ENCODE data around the gene WDR18.

Gene WDR18

GRCh38 chr19:991174-991931 lies 7.2 kb downstream of the WDR18 start:
- in situ Hi-C loops (cut with HindIII; ENCODE audit: low sequenced_read_pairs) = no loop called here

- in situ Hi-C loops (cut with HindIII; ENCODE audit: low sequenced_read_pairs) = no loop called here
These were observed 8.0 kb downstream of the WDR18 start for GRCh38 chr19:991932-992669.

GRCh38 chr19:992670-993055 lies 8.5 kb downstream of the WDR18 start:
- in situ Hi-C loops (cut with HindIII; ENCODE audit: low sequenced_read_pairs) = no loop called here

- in situ Hi-C loops (cut with HindIII; ENCODE audit: low sequenced_read_pairs) = no loop called here
These were observed 9.3 kb downstream of the WDR18 start for GRCh38 chr19:993361-993830.

- in situ Hi-C loops (cut with HindIII; ENCODE audit: low sequenced_read_pairs) = no loop called here
These were observed 9.8 kb downstream of the WDR18 start for GRCh38 chr19:993831-994393.

- in situ Hi-C loops (cut with HindIII; ENCODE audit: low sequenced_read_pairs) = no loop called here
These were observed 10.4 kb downstream of the WDR18 start for GRCh38 chr19:994516-994915.

GRCh38 chr19:995051-995827 lies 11.1 kb downstream of the WDR18 start:
- in situ Hi-C loops (cut with HindIII; ENCODE audit: low sequenced_read_pairs) = no loop called here

GRCh38 chr19:996051-996838 lies 12.1 kb downstream of the WDR18 start:
- in situ Hi-C loops (cut with HindIII; ENCODE audit: low sequenced_read_pairs) = no loop called here

- in situ Hi-C loops (cut with HindIII; ENCODE audit: low sequenced_read_pairs) = no loop called here
These were observed 13.9 kb downstream of the WDR18 start for GRCh38 chr19:998064-998463.

- in situ Hi-C loops (cut with HindIII; ENCODE audit: low sequenced_read_pairs) = no loop called here
These were observed 15.2 kb downstream of the WDR18 start for GRCh38 chr19:999379-999719.

GRCh38 chr19:1000095-1000494 lies 15.9 kb downstream of the WDR18 start, which contains the start of gene GRIN3B:
GRIN3B (plus strand) TSS chr19:1000419; CDS start chr19:1000438, 19 bp downstream.
- in situ Hi-C loops (cut with HindIII; ENCODE audit: low sequenced_read_pairs) = no loop called here

- in situ Hi-C loops (cut with HindIII; ENCODE audit: low sequenced_read_pairs) = no loop called here
These were observed 16.7 kb downstream of the WDR18 start for GRCh38 chr19:1000591-1001537.

- in situ Hi-C loops (cut with HindIII; ENCODE audit: low sequenced_read_pairs) = no loop called here
These were observed 17.5 kb downstream of the WDR18 start for GRCh38 chr19:1001538-1002166.

GRCh38 chr19:1002600-1002999 lies 18.5 kb downstream of the WDR18 start:
- in situ Hi-C loops (cut with HindIII; ENCODE audit: low sequenced_read_pairs) = no loop called here

- in situ Hi-C loops (cut with HindIII; ENCODE audit: low sequenced_read_pairs) = no loop called here
These were observed 19.1 kb downstream of the WDR18 start for GRCh38 chr19:1003283-1003682.

- in situ Hi-C loops (cut with HindIII; ENCODE audit: low sequenced_read_pairs) = no loop called here
These were observed 20.2 kb downstream of the WDR18 start for GRCh38 chr19:1004204-1004802.

- in situ Hi-C loops (cut with HindIII; ENCODE audit: low sequenced_read_pairs) = no loop called here
These were observed 20.9 kb downstream of the WDR18 start for GRCh38 chr19:1004803-1005664.

All from endothelial cell of hepatic sinusoid (primary cell).